ENCODE measurements around the gene IVD. TPM values are rescaled to one million over a fixed set of nuclear protein-coding genes. Genes with fewer than 3 reads are reported as not detected.

Gene IVD
- total RNA-seq, 1 donor from 2014 or later, result 93.5 TPM

DNA sequence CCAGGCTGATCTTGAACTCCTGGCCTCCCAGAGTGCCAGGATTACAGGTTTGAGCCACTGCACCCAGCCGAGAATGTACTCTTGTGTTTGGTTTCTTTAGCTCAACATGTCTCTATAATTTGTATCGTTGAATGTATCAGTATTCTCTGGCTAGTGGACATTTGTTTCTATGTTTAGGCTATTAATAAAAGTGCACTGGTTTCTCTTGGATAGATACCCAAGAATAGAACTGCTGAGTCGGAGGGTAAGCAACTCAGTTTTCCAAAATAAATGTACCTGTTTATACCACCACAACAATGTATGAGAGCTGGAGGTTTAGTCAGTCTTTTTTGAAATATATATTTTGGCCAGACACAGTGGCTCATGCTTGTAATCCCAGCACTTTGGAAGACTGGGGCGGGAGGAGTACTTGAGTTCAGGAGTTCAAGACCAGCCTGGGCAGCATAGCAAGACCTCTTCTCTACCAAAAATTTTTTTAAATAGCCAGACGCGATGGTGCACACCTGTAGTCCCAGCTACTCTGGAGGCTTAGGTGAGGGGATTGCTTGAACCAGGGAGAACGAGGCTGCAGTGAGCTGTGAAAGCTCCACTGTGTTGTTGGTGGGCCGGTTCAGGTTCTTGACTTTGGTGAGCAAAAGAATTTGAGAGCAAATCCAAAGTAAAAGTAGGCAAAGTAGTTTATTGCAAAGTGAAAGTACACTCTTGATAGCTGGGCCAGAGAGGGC is 7.7 kb upstream of the IVD start:
- Histone ChIP-seq H3K9me3 (no peaks in the 10 kb centered on the region), H3K27me3 (ENCODE audit: low read depth) (no peaks in the 10 kb centered on the region), H3K27ac (peak overlapping the region; percentile 1), H3K4me1 (peaks cover 6% of the 10 kb centered on the region), H3K4me3 (no peak overlapping the region), H3K36me3 (peaks cover 10% of the 10 kb centered on the region)
- ATAC-seq (peak in 1 of 2 donors; percentile 12), DNase-seq (no peak)
- intact Hi-C loops (cut with DNase I), result no loop called here
- TF ChIP-seq, protein P1, sequence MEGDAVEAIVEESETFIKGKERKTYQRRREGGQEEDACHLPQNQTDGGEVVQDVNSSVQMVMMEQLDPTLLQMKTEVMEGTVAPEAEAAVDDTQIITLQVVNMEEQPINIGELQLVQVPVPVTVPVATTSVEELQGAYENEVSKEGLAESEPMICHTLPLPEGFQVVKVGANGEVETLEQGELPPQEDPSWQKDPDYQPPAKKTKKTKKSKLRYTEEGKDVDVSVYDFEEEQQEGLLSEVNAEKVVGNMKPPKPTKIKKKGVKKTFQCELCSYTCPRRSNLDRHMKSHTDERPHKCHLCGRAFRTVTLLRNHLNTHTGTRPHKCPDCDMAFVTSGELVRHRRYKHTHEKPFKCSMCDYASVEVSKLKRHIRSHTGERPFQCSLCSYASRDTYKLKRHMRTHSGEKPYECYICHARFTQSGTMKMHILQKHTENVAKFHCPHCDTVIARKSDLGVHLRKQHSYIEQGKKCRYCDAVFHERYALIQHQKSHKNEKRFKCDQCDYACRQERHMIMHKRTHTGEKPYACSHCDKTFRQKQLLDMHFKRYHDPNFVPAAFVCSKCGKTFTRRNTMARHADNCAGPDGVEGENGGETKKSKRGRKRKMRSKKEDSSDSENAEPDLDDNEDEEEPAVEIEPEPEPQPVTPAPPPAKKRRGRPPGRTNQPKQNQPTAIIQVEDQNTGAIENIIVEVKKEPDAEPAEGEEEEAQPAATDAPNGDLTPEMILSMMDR (IDR thresholded peaks at IDR 0.05), result no peak

DNA sequence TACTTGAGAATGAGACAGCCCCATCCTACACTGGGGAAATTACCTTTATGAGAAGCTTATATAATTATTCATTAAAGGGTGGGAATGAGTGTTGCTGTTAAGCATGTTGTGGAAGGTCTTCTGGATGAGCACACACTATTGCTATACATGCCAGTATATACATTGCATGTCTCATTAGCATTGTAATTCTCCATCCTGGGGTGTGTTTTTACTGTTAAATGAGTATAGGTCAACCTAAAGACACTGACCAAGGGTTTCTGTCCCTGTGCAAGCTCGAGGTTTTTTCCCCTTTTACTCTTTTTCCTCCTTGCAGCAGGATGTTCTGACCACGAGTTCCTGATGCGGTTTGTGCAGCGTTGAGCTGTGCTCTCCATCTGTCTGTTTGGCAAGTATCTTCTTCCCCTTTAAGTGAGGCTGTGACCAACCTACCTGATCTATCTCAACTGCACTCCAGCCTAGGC is 7.2 kb upstream of the IVD start:
- Histone ChIP-seq H3K27me3 (ENCODE audit: low read depth) (no peaks in the 10 kb centered on the region), H3K36me3 (peaks cover 4% of the 10 kb centered on the region), H3K4me1 (peaks cover 6% of the 10 kb centered on the region), H3K9me3 (no peaks in the 10 kb centered on the region), H3K4me3 (no peak overlapping the region), H3K27ac (peak overlapping the region; percentile 1)
- intact Hi-C loops (cut with DNase I), result no loop called here
- TF ChIP-seq, protein P1 (IDR thresholded peaks at IDR 0.05), result no peak
- ATAC-seq, result peak; percentile 74 to 84
- DNase-seq, result peak; percentile 58

DNA sequence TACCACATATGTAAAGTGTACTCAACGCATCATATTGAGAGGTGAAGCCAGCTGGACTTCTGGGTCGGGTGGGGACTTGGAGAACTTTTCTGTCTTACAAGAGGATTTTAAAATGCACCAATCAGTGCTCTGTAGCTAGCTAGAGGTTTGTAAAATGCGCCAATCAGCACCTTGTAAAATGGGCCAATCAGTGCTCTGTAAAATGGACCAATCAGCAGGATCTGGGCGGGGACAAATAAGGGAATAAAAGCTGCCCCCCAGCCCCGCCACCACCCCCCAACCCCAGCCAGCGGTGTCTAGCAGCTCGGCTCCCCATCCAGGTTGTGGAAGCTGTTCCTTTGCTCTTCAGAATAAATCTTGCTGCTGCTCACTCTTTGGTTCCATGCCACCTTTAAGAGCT is 6.2 kb upstream of the IVD start:
- ATAC-seq (no peak), DNase-seq (no peak)
- H3K4me1 ChIP-seq, result peaks cover 6% of the 10 kb centered on the region
- H3K4me3 ChIP-seq, result no peak overlapping the region
- H3K27ac ChIP-seq, result no peak overlapping the region
- no peaks in the 10 kb centered on the region for H3K36me3 ChIP-seq
- intact Hi-C loops (cut with DNase I), result no loop called here
- H3K27me3 ChIP-seq (ENCODE audit: low read depth), result no peaks in the 10 kb centered on the region
- H3K9me3 ChIP-seq, result no peaks in the 10 kb centered on the region
- TF ChIP-seq, protein P1 (IDR thresholded peaks at IDR 0.05), result no peak

DNA sequence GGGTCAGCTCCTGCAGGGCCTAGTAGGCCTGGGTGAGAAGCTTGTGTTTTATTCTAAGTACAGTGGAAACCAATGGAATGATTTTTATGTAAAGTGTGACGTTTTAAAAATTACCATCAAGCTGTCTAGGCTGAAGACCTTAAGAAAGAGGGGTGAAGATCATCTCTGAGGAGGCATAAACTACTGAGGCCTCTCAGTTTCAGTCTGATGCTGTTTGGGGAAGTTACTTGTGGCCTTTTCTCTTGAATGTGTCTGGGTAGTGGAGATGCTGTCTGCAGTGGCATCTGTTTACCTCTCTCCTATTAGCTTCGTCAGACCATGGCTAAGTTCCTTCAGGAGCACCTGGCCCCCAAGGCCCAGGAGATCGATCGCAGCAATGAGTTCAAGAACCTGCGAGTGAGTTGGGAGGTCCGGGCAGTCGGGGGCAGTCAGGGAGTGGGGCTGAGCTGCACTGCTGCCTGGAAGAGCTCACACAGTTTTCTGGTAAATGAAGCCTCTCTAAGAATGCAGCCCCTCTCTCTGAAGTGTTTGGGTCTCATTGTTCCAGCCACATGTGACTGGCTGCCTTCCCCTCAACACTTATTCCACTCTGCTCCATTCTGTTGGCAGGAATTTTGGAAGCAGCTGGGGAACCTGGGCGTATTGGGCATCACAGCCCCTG is 1.9 kb downstream of the IVD start:
- no peak overlapping the region for H3K27ac ChIP-seq
- DNase-seq, result no peak
- H3K4me3 ChIP-seq, result no peak overlapping the region
- intact Hi-C loops (cut with DNase I), result no loop called here
- TF ChIP-seq, protein P1 (IDR thresholded peaks at IDR 0.05), result no peak
- H3K36me3 ChIP-seq, result peaks cover 48% of the 10 kb centered on the region
- H3K27me3 ChIP-seq (ENCODE audit: low read depth), result no peaks in the 10 kb centered on the region
- peaks cover 22% of the 10 kb centered on the region for H3K4me1 ChIP-seq
- ATAC-seq, result no peak
- H3K9me3 ChIP-seq, result no peaks in the 10 kb centered on the region

DNA sequence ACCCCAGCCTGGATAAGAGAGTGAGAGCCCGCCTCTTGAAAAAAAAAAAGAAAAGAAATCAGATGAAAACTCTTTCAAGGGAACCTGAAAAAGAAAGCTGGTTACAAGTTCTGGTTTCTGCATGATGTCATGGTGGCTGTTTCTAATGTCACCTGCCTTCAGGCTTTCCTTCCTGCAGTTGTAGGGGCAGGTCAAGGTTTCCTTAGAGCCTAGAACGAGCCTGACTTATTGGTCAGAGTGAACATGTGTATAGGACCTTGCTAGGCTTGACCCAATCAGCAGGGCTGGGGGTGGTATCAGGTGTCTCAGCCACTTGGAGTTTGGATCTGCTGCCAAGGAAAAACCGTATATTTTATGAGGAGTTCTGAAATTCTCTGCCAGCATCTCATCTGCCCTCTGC is 3.8 kb downstream of the IVD start:
- no peaks in the 10 kb centered on the region for H3K9me3 ChIP-seq
- no peak overlapping the region for H3K4me3 ChIP-seq
- no peaks in the 10 kb centered on the region for H3K27me3 ChIP-seq (ENCODE audit: low read depth)
- no peak overlapping the region for H3K27ac ChIP-seq
- H3K36me3 ChIP-seq, result peaks cover 67% of the 10 kb centered on the region
- DNase-seq, result no peak
- intact Hi-C loops (cut with DNase I), result no loop called here
- peaks cover 22% of the 10 kb centered on the region for H3K4me1 ChIP-seq
- TF ChIP-seq, protein P1 (IDR thresholded peaks at IDR 0.05), result no peak
- no peak for ATAC-seq
